IMR-90 (cell line): ENCODE data around the gene TSR2. TPM values are rescaled to one million over a fixed set of nuclear protein-coding genes. Genes with fewer than 3 reads are reported as not detected.

Source experiments
- ATAC-seq: fragments of 200-7000 bp; cut with Tn5 transposase; 2 replicates; pipeline ENCODE4 v1.9.1; 2020; ENCODE audit warnings: low read depth, mild to moderate bottlenecking, moderate library complexity
- BruUV-seq: library from RNA; stranded (reverse); fragments of 400-500 nt; replicated peaks from 2 replicates; lab custom pipeline; 2021; lab: Mats Ljungman, UMichigan
- CTCF ChIA-PET: fragments of 300-600 bp; formaldehyde crosslinking; extraction: SDS; loops from one replicate; lab custom pipeline; 2021; ENCODE audit warnings: antibody characterized with exemption; lab: Yijun Ruan, JAX
- POLR2A ChIA-PET: fragments of 300-600 bp; sonication (Branson Sonifier 250); formaldehyde crosslinking; loops from one replicate; lab custom pipeline; 2022; ENCODE audit warnings: antibody characterized with exemption; ENCODE audit not compliant: unreplicated experiment; lab: Charles Lee
- DNase-seq: peaks from one replicate; pipeline ENCODE4 v3.0.0; 2013
- H2AFZ ChIP-seq: replicated peaks from 2 replicates; pipeline ENCODE3; 2013; ENCODE audit warnings: low read length, mild to moderate bottlenecking; ENCODE audit not compliant: poor library complexity
- H2AK5ac ChIP-seq: 2 replicates; pipeline ENCODE4 v1.6.1; 2013; ENCODE audit warnings: low read depth, low read length, inconsistent platforms
- H2AK9ac ChIP-seq: replicated peaks from 2 replicates; pipeline ENCODE3; 2013; ENCODE audit warnings: mild to moderate bottlenecking, low read depth, low read length, moderate library complexity; ENCODE audit not compliant: poor library complexity
- H2BK120ac ChIP-seq: 2 replicates; pipeline ENCODE4 v1.6.1; 2013; ENCODE audit warnings: low read depth, low read length, inconsistent platforms
- H2BK15ac ChIP-seq: 3 replicates; pipeline ENCODE4 v1.6.1; 2013; ENCODE audit warnings: low read depth, low read length, inconsistent platforms
- H2BK20ac ChIP-seq: 2 replicates; pipeline ENCODE4 v1.6.1; 2013; ENCODE audit warnings: low read depth, mild to moderate bottlenecking, inconsistent platforms, low read length, moderate library complexity
- H2BK5ac ChIP-seq: 2 replicates; pipeline ENCODE4 v1.6.1; 2013; ENCODE audit warnings: mild to moderate bottlenecking, low read depth, low read length, inconsistent platforms; ENCODE audit not compliant: poor library complexity, severe bottlenecking
- H3K14ac ChIP-seq: replicated peaks from 2 replicates; pipeline ENCODE4 v1.6.1; 2013; ENCODE audit warnings: low read depth, low read length, inconsistent platforms
- H3K18ac ChIP-seq: 2 replicates; pipeline ENCODE4 v1.6.1; 2013; ENCODE audit warnings: low read depth, low read length, control low read depth
- H3K23ac ChIP-seq: 2 replicates; pipeline ENCODE4 v1.6.1; 2013; ENCODE audit warnings: low read depth, low read length, inconsistent platforms
- H3K27ac ChIP-seq: 2 replicates; pipeline ENCODE4 v1.5.1; 2013; ENCODE audit warnings: mild to moderate bottlenecking, control low read depth, low read length; ENCODE audit not compliant: insufficient read depth
- H3K27me3 ChIP-seq: 2 replicates; pipeline ENCODE4 v1.6.1; 2013; ENCODE audit warnings: low read length; ENCODE audit not compliant: control insufficient read depth, insufficient read depth
- H3K36me3 ChIP-seq: 2 replicates; pipeline ENCODE4 v1.6.1; 2013; ENCODE audit warnings: low read length, mixed read lengths; ENCODE audit not compliant: control insufficient read depth, insufficient read depth
- H3K4ac ChIP-seq: 2 replicates; pipeline ENCODE4 v1.6.1; 2013; ENCODE audit warnings: low read depth, low read length, inconsistent platforms
- H3K4me1 ChIP-seq: 2 replicates; pipeline ENCODE4 v1.6.1; 2013; ENCODE audit warnings: low read length, mixed read lengths; ENCODE audit not compliant: control insufficient read depth, insufficient read depth
- H3K4me2 ChIP-seq: 2 replicates; pipeline ENCODE4 v1.6.1; 2013; ENCODE audit warnings: low read depth, mild to moderate bottlenecking, control low read depth, low read length, moderate library complexity
- H3K4me3 ChIP-seq: 2 replicates; pipeline ENCODE4 v1.5.1; 2013; ENCODE audit warnings: low read depth, mild to moderate bottlenecking, control low read depth, low read length, moderate library complexity; ENCODE audit not compliant: insufficient read depth
- H3K56ac ChIP-seq: 2 replicates; pipeline ENCODE4 v1.6.1; 2013; ENCODE audit warnings: low read length, inconsistent platforms; ENCODE audit not compliant: insufficient read depth; ENCODE audit errors: extremely low read depth
- H3K79me1 ChIP-seq, 2 experiments: 2 replicates each; pipeline ENCODE4 v1.6.1; 2013; ENCODE audit warnings: low read length in 2 of 2, inconsistent platforms in 1 of 2, low read depth in 1 of 2
- H3K9ac ChIP-seq: 2 replicates; pipeline ENCODE4 v1.6.1; 2013; ENCODE audit warnings: low read depth, low read length, control low read depth
- H3K9me1 ChIP-seq: 2 replicates; pipeline ENCODE4 v1.6.1; 2013; ENCODE audit warnings: low read length, inconsistent platforms; ENCODE audit not compliant: insufficient read depth
- H3K9me3 ChIP-seq: 2 replicates; pipeline ENCODE4 v1.6.1; 2013; ENCODE audit warnings: low read length; ENCODE audit not compliant: control insufficient read depth, insufficient read depth
- H4K20me1 ChIP-seq: 2 replicates; pipeline ENCODE4 v1.6.1; 2013; ENCODE audit warnings: low read length, inconsistent platforms; ENCODE audit not compliant: insufficient read depth
- H4K5ac ChIP-seq: 2 replicates; pipeline ENCODE4 v1.6.1; 2013; ENCODE audit warnings: mild to moderate bottlenecking, low read depth, low read length, control low read depth
- H4K8ac ChIP-seq, 2 experiments: 2 replicates each; pipeline ENCODE4 v1.6.1; 2013; ENCODE audit warnings: low read depth in 2 of 2, low read length in 2 of 2, control low read depth in 1 of 2, inconsistent platforms in 1 of 2
- H4K91ac ChIP-seq: 2 replicates; pipeline ENCODE4 v1.6.1; 2013; ENCODE audit warnings: low read depth, low read length, inconsistent platforms; ENCODE audit not compliant: insufficient read depth
- BHLHE40 ChIP-seq: fragments of 150-350 bp; IDR thresholded peaks from 2 replicates; pipeline ENCODE4 v1.6.1; 2016; ENCODE audit warnings: mild to moderate bottlenecking, low read depth, low read length
- CEBPB ChIP-seq: IDR thresholded peaks from 2 replicates; pipeline ENCODE4 v1.6.1; 2012; ENCODE audit warnings: low read depth, low read length, improper control_type of control experiment
- CTCF ChIP-seq: conservative IDR thresholded peaks from 2 replicates; pipeline ENCODE4 v1.5.1; 2012; ENCODE audit warnings: mild to moderate bottlenecking, low read depth, low read length, improper control_type of control experiment
- ELK1 ChIP-seq: fragments of 150-350 bp; IDR thresholded peaks from 2 replicates; pipeline ENCODE4 v1.6.1; 2016; ENCODE audit warnings: low read depth, mild to moderate bottlenecking, low read length, moderate library complexity, borderline replicate concordance
- FOS ChIP-seq: fragments of 150-350 bp; IDR thresholded peaks from 2 replicates; pipeline ENCODE4 v1.6.1; 2016; ENCODE audit warnings: low read depth, low read length
- MAFK ChIP-seq: IDR thresholded peaks from 2 replicates; pipeline ENCODE4 v1.6.1; 2012; ENCODE audit warnings: low read depth, low read length, improper control_type of control experiment
- MAZ ChIP-seq: IDR thresholded peaks from 2 replicates; pipeline ENCODE4 v1.6.1; 2012; ENCODE audit warnings: low read depth, mild to moderate bottlenecking, low read length, improper control_type of control experiment, moderate library complexity, borderline replicate concordance
- MXI1 ChIP-seq: IDR thresholded peaks from 2 replicates; pipeline ENCODE4 v1.6.1; 2012; ENCODE audit warnings: low read depth, mild to moderate bottlenecking, low read length, moderate library complexity, borderline replicate concordance
- NFE2L2 ChIP-seq: fragments of 150-350 bp; IDR thresholded peaks from 2 replicates; pipeline ENCODE4 v1.6.1; 2016; ENCODE audit warnings: low read depth, mild to moderate bottlenecking, low read length
- RAD21 ChIP-seq: IDR thresholded peaks from 2 replicates; pipeline ENCODE4 v1.6.1; 2012; ENCODE audit warnings: low read length, improper control_type of control experiment
- RCOR1 ChIP-seq: IDR thresholded peaks from 2 replicates; pipeline ENCODE4 v1.6.1; 2012; ENCODE audit warnings: mild to moderate bottlenecking, low read length, improper control_type of control experiment; ENCODE audit not compliant: insufficient replicate concordance
- RFX5 ChIP-seq: IDR thresholded peaks from 2 replicates; pipeline ENCODE4 v1.8.0; 2012; ENCODE audit warnings: low read depth, mild to moderate bottlenecking, low read length, moderate library complexity
- SMC3 ChIP-seq: fragments of 150-350 bp; IDR thresholded peaks from 2 replicates; pipeline ENCODE4 v1.6.1; 2016; ENCODE audit warnings: low read depth, mild to moderate bottlenecking, antibody characterized with exemption, low read length, moderate library complexity
- USF2 ChIP-seq: fragments of 150-350 bp; IDR thresholded peaks from 2 replicates; pipeline ENCODE4 v1.6.1; 2017; ENCODE audit warnings: mild to moderate bottlenecking, antibody characterized with exemption, low read length, low read depth
- WGBS, 2 experiments: methylation state at CpG; one replicate each; pipeline versions ENCODE4 v1.1.5 to v1.1.7; 2013; ENCODE audit warnings: missing lambda C conversion rate in 2 of 2; ENCODE audit not compliant: insufficient read length in 1 of 2; ENCODE audit errors: extremely low coverage in 2 of 2; 5-methylcytosine and 5-hydroxymethylcytosine counted together
- dilution Hi-C: fragments of 300-500 bp; cut with HindIII; formaldehyde crosslinking; loops from one replicate; pipeline ENCODE4 v1.14.3; 2018; ENCODE audit warnings: low sequenced_read_pairs; ENCODE audit not compliant: unreplicated experiment
- in situ Hi-C: fragments of 300-500 bp; cut with MboI; formaldehyde crosslinking; loops from 3 replicates; pipeline ENCODE4 v1.14.3; 2019; ENCODE audit warnings: low sequenced_read_pairs, inconsistent platforms, mixed read lengths
- intact Hi-C: fragments of 100-400 bp; cut with micrococcal nuclease; formaldehyde crosslinking; loops from 2 replicates; pipeline ENCODE4 v1.10.0; 2022
- polyA plus RNA-seq, 3 experiments: library from polyadenylated mRNA; depleted of rRNA; stranded (reverse); fragments of >200 nt; gene quantifications; 2 replicates each; pipeline ENCODE4 v1.2.3, GENCODE V29; 2012; ENCODE audit warnings: low replicate concordance in 1 of 3
- total RNA-seq: library from RNA; depleted of rRNA; stranded (reverse); fragments of >200 nt; gene quantifications from 2 replicates; pipeline ENCODE4 v1.2.3, GENCODE V29; 2012

The TSR2 gene
- total and polyA plus RNA-seq, 2 of the 4 experiments (the other 2 are of a cell fraction), result 8.8 to 22.1 TPM

- Histone ChIP-seq H3K36me3 (no peaks in the 10 kb centered on the region), H2BK120ac (peak overlapping the region; percentile 33), H2BK5ac (peak overlapping the region; percentile 76), H2AFZ (peak overlapping the region; percentile 64), H4K91ac (peak overlapping the region; percentile 82), H3K23ac (peak overlapping the region; percentile 96), H3K79me1 (peaks cover 11 to 45% of the 10 kb centered on the region in 2 experiments), H3K4ac (peak overlapping the region; percentile 92), H3K9ac (peak overlapping the region; percentile 57), H3K4me3 (no peak overlapping the region), H3K56ac (peak overlapping the region; percentile 76; the same call in 1 of the 2 replicates), H3K18ac (peak overlapping the region; percentile 80), H3K9me1 (peaks cover 13% of the 10 kb centered on the region), H4K5ac (peak overlapping the region; percentile 73), H2AK9ac (peak overlapping the region; percentile 85), H3K4me2 (peak overlapping the region; percentile 33), H4K8ac (peak overlapping the region; percentile 93 to 95), H4K20me1 (no peaks in the 10 kb centered on the region), H2AK5ac (peak overlapping the region; percentile 100), H2BK20ac (peak overlapping the region; percentile 22), H3K14ac (peak overlapping the region; percentile 96), H3K27me3 (no peaks in the 10 kb centered on the region), H2BK15ac (peak overlapping the region; percentile 5; the same call in 1 of the 3 replicates), H3K9me3 (no peaks in the 10 kb centered on the region), H3K4me1 (peaks cover 21% of the 10 kb centered on the region), H3K27ac (peak overlapping the region; percentile 77; the same call in 1 of the 2 replicates)
- 31% methylated on average over 11 of the region's 21 CpGs; no CpG with 5 or more reads in 1 of the 2 experiments for WGBS, 2 experiments
- in situ Hi-C loops, result no loop called here
- peak; percentile 16; the same call in 1 of the 2 replicates for ATAC-seq
- ChIA-PET CTCF (no interaction called here), POLR2A (no interaction called here)
- BruUV-seq, result no TSS peak
- dilution Hi-C loops, result no loop called here
- intact Hi-C loops, result no loop called here
- no peak for DNase-seq
- TF ChIP-seq BHLHE40 (no peak), MAFK (no peak), ELK1 (no peak), CEBPB (no peak), RFX5 (no peak), CTCF (no peak), NFE2L2 (no peak), RCOR1 (no peak), MXI1 (no peak), MAZ (no peak), USF2 (no peak), SMC3 (no peak), FOS (no peak), RAD21 (no peak)
Observed at GRCh38 chrX:54482839-54483593, 42.8 kb downstream of the TSR2 start.
